PC-3 (cell line): ENCODE results near the gene ADGRD1.

ENCODE experiments used
- EZH2 ChIP-seq: fragments of 300-600 bp; sonication (generic); IDR thresholded peaks from one replicate; pipeline ENCODE4 v1.6.1; 2017; ENCODE audit warnings: antibody characterized with exemption, mild to moderate bottlenecking, low read length; ENCODE audit not compliant: unreplicated experiment
- EZH2phosphoT487 ChIP-seq: fragments of 300-600 bp; sonication (generic); IDR thresholded peaks from 2 replicates; pipeline ENCODE4 v1.6.1; 2018; ENCODE audit warnings: mild to moderate bottlenecking, antibody characterized with exemption, low read length, borderline replicate concordance
- TF ChIP-seq, protein P1 (sequence below): fragments of 300-600 bp; sonication (generic); conservative IDR thresholded peaks from 2 replicates; pipeline ENCODE4 v1.5.1; 2017; ENCODE audit warnings: antibody characterized with exemption, low read depth, mild to moderate bottlenecking, low read length

DNA sequence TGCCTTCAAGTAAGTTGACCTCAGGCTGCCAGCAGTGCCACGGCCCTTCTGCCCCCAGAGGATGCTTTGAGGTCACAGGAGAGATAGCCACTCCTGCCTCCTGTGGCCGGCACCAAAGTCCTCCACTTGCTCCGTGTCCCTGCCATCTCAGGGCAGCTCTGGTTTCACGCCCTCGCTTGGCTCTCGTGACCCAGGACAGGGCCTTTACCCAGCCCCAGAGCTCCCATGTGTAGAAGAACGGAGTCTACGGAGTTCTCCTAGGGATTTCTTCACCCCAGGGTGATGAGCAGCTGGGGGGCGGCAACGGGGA, 178.1 kb downstream of the ADGRD1 start:
- TF ChIP-seq EZH2 (no peak), EZH2phosphoT487 (no peak)
- TF ChIP-seq, protein P1, sequence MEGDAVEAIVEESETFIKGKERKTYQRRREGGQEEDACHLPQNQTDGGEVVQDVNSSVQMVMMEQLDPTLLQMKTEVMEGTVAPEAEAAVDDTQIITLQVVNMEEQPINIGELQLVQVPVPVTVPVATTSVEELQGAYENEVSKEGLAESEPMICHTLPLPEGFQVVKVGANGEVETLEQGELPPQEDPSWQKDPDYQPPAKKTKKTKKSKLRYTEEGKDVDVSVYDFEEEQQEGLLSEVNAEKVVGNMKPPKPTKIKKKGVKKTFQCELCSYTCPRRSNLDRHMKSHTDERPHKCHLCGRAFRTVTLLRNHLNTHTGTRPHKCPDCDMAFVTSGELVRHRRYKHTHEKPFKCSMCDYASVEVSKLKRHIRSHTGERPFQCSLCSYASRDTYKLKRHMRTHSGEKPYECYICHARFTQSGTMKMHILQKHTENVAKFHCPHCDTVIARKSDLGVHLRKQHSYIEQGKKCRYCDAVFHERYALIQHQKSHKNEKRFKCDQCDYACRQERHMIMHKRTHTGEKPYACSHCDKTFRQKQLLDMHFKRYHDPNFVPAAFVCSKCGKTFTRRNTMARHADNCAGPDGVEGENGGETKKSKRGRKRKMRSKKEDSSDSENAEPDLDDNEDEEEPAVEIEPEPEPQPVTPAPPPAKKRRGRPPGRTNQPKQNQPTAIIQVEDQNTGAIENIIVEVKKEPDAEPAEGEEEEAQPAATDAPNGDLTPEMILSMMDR: no peak
